ENCODE data around the gene KDM2A.
A peak's percentile ranks its signal among the peaks of the same experiment; 100 is the strongest.

Gene KDM2A

GRCh38 chr11:67237574-67237973 is 118.5 kb downstream of the KDM2A start:
- peaks cover 43% of the 10 kb centered on the region for H3K36me3 ChIP-seq (ENCODE audit: insufficient read depth, low read length)
- TF ChIP-seq EZH2 (IDR thresholded peaks at IDR 0.05; ENCODE audit: borderline replicate concordance, low read depth, low read length, severe bottlenecking) (no peak), CTCF (IDR thresholded peaks at IDR 0.05; ENCODE audit: borderline replicate concordance, extremely low read depth, low read length, poor library complexity, severe bottlenecking) (no peak)
- H3K9ac ChIP-seq (ENCODE audit: low read depth, low read length) = no peak overlapping the region
- H4K20me1 ChIP-seq (ENCODE audit: insufficient read depth, low read length) = peaks cover 28% of the 10 kb centered on the region
- ATAC-seq (ENCODE audit: insufficient read depth, low read depth) (no peak), DNase-seq (no peak)
- no peaks in the 10 kb centered on the region for H3K9me3 ChIP-seq (ENCODE audit: insufficient read depth, low read length, severe bottlenecking)
- H3K79me2 ChIP-seq (ENCODE audit: insufficient read depth, low read length) = peaks cover 38% of the 10 kb centered on the region
- H3K4me3 ChIP-seq (ENCODE audit: low read depth in 1 of 2, low read length in 2 of 2) = no peak overlapping the region
- H3K4me2 ChIP-seq (ENCODE audit: insufficient read depth, low read length) = no peak overlapping the region
- H2AFZ ChIP-seq (ENCODE audit: low read depth, low read length) = no peak overlapping the region
- peaks cover 47% of the 10 kb centered on the region for H3K4me1 ChIP-seq (ENCODE audit: insufficient read depth, low read length)
- H3K27me3 ChIP-seq (ENCODE audit: insufficient read depth, low read length, poor library complexity) = no peaks in the 10 kb centered on the region
- no peak overlapping the region for H3K27ac ChIP-seq (ENCODE audit: low read length)

GRCh38 chr11:67238894-67239782 is 120.1 kb downstream of the KDM2A start:
- Histone ChIP-seq H3K27me3 (ENCODE audit: insufficient read depth, low read length, poor library complexity) (no peaks in the 10 kb centered on the region), H3K79me2 (ENCODE audit: insufficient read depth, low read length) (peaks cover 54% of the 10 kb centered on the region), H2AFZ (ENCODE audit: low read depth, low read length) (peak overlapping the region; percentile 75; the same call in 1 of the 2 replicates), H3K4me3 (ENCODE audit: low read depth in 1 of 2, low read length in 2 of 2) (peak overlapping the region; percentile 3 to 59; a peak in 3 of 4 replicates), H3K27ac (ENCODE audit: low read length) (peak overlapping the region; percentile 79), H4K20me1 (ENCODE audit: insufficient read depth, low read length) (peaks cover 39% of the 10 kb centered on the region), H3K36me3 (ENCODE audit: insufficient read depth, low read length) (peaks cover 46% of the 10 kb centered on the region), H3K4me2 (ENCODE audit: insufficient read depth, low read length) (peak overlapping the region; percentile 93), H3K9me3 (ENCODE audit: insufficient read depth, low read length, severe bottlenecking) (no peaks in the 10 kb centered on the region), H3K9ac (ENCODE audit: low read depth, low read length) (peak overlapping the region; percentile 46), H3K4me1 (ENCODE audit: insufficient read depth, low read length) (peaks cover 53% of the 10 kb centered on the region)
- ATAC-seq (ENCODE audit: insufficient read depth, low read depth) (no peak), DNase-seq (no peak)
- no peak for TF ChIP-seq CTCF (IDR thresholded peaks at IDR 0.05; ENCODE audit: borderline replicate concordance, extremely low read depth, low read length, poor library complexity, severe bottlenecking)
- no peak for TF ChIP-seq EZH2 (IDR thresholded peaks at IDR 0.05; ENCODE audit: borderline replicate concordance, low read depth, low read length, severe bottlenecking)

- Histone ChIP-seq H3K79me2 (ENCODE audit: insufficient read depth, low read length) (peaks cover 58% of the 10 kb centered on the region), H3K36me3 (ENCODE audit: insufficient read depth, low read length) (peaks cover 48% of the 10 kb centered on the region)
Measured at GRCh38 chr11:67239783-67240575, 120.9 kb downstream of the KDM2A start.

More at GRCh38 chr11:67239783-67240575, 120.9 kb downstream of the KDM2A start:
- peaks cover 53% of the 10 kb centered on the region for H3K4me1 ChIP-seq (ENCODE audit: insufficient read depth, low read length)
- DNase-seq = peak; percentile 99
- TF ChIP-seq CTCF (IDR thresholded peaks at IDR 0.05; ENCODE audit: borderline replicate concordance, extremely low read depth, low read length, poor library complexity, severe bottlenecking) (no peak), EZH2 (IDR thresholded peaks at IDR 0.05; ENCODE audit: borderline replicate concordance, low read depth, low read length, severe bottlenecking) (no peak)
- peak; percentile 96 for ATAC-seq (ENCODE audit: insufficient read depth, low read depth)
- H2AFZ ChIP-seq (ENCODE audit: low read depth, low read length) = peak overlapping the region; percentile 75
- no peaks in the 10 kb centered on the region for H3K9me3 ChIP-seq (ENCODE audit: insufficient read depth, low read length, severe bottlenecking)
- H3K27ac ChIP-seq (ENCODE audit: low read length) = peak overlapping the region; percentile 90
- no peaks in the 10 kb centered on the region for H3K27me3 ChIP-seq (ENCODE audit: insufficient read depth, low read length, poor library complexity)
- H3K9ac ChIP-seq (ENCODE audit: low read depth, low read length) = peak overlapping the region; percentile 72
- H4K20me1 ChIP-seq (ENCODE audit: insufficient read depth, low read length) = peaks cover 42% of the 10 kb centered on the region
- H3K4me3 ChIP-seq (ENCODE audit: low read depth in 1 of 2, low read length in 2 of 2) = peak overlapping the region; percentile 72 to 92
- H3K4me2 ChIP-seq (ENCODE audit: insufficient read depth, low read length) = peak overlapping the region; percentile 93
